Measurements from ENCODE around the gene SRGAP3. TPM values are rescaled to one million over a fixed set of nuclear protein-coding genes. Genes with fewer than 3 reads are reported as not detected.

The SRGAP3 gene
- total RNA-seq, 1 donor from 2014 or later = 7.1 TPM

DNA sequence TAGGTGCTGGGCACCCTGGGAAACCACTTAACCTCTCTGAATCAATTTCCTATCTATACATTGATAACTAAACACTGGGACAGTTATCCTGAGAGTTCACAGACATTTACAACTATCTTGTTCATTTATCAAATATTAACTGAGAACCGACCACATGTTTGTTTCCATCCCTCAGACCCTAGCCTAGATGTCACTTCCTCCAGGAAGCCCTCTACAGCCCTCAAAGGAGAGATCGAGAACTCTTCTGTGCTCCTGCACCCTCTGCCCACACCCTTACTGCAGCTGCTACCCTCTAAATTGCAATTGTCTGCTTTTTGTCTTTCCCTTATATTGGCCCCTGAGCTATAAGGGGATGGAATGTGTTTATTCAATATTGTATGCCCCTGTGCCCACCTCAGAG lies 46.1 kb downstream of the SRGAP3 start:
- intact Hi-C loops (cut with micrococcal nuclease) = no loop called here

DNA sequence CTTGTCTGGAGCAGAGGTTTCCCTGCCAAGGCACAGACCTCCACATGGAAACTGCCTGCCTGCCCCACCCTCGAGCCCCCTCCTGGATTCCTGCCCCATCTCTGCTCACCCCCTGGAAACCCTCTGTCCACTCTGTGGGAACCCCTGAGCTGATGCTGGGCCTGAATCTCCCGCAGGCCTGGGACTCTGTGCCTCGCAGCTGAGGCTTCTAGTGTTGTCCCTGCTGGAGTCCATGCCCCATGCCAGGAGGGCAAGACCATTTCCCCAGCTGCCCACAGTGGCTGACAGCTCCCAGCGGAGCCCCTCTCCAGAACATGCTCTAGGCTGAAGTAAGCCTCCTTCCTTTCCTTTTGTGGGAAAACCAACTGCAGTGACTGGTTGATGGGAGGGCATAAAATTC lies 46.9 kb downstream of the SRGAP3 start:
- intact Hi-C loops (cut with micrococcal nuclease) = no loop called here

DNA sequence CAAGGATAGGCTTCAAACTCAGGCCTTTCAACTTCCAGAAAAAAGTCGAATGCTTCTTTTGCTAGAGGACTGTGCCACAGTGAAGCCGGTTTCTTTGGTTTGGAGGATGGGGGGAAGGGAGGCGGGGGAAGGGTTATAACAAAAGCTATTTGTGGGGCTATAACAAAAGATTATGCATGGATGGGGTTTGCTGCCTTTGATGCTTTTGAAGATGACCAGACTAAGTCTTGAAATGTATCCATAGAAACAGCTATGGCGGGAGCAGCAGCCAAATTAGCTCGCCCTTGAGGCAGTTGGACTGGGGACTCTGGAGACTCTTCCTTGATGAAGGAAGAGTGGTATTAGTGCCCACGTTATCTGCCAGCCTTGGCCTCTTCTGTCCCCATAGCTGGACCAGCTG lies 47.5 kb downstream of the SRGAP3 start:
- intact Hi-C loops (cut with micrococcal nuclease) = no loop called here

DNA sequence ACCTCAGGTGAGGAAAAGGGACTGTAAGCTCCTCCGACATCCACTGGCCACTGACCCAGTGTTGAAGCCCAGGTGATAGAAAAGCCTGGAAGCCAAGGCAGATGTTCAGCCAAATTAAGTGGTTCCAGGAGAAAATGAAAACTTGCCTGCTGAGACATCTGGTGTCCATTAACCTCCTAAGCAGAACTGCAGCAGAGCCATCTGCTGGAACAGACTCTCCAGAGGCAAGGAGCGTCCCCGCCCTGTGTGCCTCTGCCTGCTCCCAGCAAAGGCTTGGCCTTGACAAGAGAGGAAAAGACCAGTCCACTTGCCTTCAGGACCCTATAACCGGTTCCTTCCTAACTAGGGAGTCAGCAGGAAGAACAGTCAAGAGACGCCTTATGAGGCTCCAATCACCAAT lies 48.2 kb downstream of the SRGAP3 start:
- intact Hi-C loops (cut with micrococcal nuclease) = no loop called here

DNA sequence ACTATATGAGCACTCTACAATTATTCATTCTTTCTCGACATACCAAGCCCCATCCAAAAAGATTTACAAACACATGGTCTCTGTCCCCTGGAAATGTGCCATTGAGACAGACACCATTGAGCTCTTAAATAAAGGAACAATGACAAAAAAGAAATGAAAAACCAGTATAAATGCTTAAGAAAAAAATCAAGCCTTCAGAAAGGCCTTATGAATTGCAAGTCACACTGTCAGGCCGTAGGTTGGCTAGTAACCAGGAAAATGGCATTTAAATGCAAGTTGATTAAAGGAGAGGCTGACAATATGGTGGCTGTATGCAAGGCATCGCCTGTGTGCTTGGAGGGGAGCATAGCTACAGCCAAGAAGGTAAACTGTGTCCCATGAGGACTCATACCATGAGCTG lies 49.7 kb downstream of the SRGAP3 start:
- intact Hi-C loops (cut with micrococcal nuclease) = no loop called here

DNA sequence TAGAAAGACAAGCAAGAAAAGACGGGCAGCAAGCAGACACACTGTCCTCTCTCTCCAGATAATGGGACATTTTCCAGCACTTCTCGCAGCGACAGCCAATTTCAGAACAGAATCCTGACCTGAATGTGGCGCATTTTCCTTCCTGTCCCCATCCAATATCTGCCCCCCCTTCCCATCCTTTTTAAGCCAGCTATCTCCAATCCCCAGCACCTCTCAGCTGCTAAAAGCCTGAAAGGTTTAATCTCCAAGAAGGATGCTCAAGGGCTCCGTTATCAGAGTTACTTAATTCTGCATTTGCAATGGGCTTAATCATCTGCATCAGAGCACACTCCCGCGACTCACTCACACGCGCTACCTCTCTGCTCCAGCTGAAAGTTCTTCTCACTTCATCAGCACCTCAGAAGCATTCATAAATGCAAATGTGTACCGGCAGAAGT lies 50.5 kb downstream of the SRGAP3 start:
- intact Hi-C loops (cut with micrococcal nuclease) = no loop called here

DNA sequence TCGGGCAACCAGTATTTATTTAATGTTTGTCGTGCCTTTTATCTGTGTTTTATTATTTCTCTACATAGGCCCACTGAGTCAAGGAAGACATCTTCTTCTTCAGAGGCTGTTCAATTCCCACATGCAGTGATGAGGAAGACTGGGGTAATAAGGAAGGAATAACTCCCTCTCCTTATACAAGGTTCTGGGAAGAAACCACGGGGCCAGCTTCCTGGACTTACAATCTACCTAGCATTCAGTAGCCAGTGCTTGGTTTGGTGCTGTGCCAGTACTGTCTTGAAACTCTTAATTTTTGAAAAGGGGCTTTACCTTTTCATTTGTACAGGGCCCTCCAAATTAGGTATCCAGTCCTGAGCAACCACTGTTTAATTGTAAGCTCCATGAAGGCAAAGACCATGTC lies 51.2 kb downstream of the SRGAP3 start:
- intact Hi-C loops (cut with micrococcal nuclease) = no loop called here

DNA sequence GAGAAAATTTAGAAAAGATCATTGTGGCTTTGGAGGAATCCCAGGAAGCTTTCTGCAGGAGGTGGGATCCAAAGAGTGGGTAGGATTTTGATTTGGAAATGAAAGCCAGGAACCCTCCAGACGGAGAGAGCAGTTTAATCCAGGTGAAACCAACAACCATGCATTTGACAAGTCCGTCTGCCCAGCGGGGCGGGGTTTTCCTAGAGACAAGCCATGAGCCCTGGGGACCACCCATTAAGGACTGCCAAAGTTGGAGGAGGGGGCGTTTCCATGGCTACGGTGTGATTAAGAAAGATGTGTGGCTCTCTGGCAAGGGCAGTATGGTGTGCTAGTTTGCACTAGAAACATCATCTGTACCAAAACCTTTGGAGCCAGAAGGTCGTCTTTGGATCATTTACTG lies 53.4 kb downstream of the SRGAP3 start:
- intact Hi-C loops (cut with micrococcal nuclease) = no loop called here

DNA sequence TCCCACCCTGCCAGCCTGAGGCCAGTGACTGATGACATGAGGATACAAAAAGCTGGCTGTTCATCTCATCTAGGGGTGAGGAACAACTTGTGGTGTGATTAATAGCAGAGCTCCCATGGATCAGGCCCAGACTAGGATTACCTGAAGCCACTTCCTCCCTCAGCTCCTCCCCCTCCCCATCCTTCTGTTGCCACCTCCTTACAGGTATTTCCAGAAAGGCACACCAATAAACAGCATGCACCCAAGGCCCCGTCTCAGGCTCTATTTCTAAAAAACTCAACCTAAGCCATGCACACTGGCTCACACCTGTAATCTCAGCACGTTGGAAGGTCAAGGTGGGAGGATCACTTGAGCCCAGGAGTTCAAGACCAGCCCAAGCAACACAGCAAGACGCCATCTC lies 54.1 kb downstream of the SRGAP3 start:
- intact Hi-C loops (cut with micrococcal nuclease) = no loop called here

DNA sequence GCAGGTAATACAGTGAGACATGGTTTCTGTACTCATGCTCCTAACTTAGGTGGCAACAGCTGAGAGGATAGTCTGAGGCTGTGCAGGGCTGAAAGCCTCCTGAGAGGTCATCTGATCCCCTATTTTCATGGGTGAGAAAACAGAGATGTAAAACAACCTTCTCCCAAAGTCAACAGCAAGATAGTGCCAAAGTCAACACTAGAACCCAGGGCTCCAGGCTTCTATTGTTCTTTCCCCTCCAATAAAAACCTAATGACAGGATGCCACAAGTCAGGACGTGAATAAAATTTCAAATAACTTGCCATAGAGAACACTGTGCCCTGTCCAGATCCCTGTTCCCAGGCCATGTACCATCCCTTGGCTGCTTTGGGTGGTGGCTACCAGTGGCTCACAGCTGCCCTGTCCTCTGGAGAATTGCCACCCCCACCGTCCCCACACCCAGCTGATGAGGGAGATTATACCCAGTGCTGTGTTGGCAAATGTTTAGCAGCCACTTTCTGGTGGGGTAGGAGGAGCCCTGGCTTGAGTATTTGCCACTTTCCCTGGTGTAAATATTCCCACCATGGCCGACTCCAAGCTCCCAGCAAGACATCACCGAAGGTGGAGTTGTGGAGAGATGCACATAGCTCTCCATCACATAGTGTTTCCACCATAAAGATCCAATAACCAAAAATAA lies 54.8 kb downstream of the SRGAP3 start:
- intact Hi-C loops (cut with micrococcal nuclease) = no loop called here

DNA sequence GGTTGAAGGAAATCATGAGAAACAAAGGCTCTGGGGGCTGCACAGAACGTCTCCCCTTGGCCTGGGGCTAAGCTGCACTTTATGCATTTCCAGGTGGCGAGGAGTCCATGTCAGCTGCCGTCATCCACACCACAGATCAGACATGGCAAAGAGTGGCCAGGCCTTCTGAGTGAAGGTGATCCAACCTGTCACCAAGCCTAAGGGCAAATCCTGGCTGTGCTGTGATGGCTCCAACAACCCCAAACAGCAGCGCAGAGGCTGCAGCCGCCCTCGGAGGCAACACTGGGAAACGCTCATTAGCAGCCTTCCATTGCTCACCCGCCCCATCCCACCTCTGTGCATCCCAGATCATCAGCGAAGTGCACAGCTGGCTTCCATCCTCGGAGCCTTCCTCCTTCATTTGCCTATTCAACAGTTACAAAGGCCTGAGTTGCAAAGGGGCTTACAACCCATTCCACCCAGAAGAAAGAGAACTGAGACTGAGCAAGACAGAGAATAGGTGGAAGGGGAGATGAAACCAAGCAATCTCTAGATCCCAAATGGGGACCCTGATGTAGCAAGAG lies 55.7 kb downstream of the SRGAP3 start:
- intact Hi-C loops (cut with micrococcal nuclease) = no loop called here

DNA sequence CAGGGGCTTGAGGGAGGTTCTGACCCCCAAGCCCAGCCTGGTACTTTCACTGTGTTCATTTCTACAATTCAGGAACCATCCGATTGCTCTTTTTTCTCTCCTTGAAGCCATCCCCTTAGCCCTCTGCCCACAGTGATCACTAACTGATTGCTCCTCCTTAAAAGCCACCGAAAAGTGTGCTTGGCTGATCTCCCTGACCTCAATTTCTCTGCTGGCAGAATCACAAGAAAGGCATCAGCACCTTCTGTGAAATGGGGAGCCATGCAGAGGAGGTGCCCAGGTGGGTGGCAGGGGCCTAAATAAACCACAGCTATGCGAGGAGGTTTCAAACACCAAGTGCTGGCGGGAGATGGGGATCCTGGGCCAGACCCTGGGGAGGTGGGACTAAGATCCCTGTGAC lies 56.2 kb downstream of the SRGAP3 start:
- intact Hi-C loops (cut with micrococcal nuclease) = no loop called here

DNA sequence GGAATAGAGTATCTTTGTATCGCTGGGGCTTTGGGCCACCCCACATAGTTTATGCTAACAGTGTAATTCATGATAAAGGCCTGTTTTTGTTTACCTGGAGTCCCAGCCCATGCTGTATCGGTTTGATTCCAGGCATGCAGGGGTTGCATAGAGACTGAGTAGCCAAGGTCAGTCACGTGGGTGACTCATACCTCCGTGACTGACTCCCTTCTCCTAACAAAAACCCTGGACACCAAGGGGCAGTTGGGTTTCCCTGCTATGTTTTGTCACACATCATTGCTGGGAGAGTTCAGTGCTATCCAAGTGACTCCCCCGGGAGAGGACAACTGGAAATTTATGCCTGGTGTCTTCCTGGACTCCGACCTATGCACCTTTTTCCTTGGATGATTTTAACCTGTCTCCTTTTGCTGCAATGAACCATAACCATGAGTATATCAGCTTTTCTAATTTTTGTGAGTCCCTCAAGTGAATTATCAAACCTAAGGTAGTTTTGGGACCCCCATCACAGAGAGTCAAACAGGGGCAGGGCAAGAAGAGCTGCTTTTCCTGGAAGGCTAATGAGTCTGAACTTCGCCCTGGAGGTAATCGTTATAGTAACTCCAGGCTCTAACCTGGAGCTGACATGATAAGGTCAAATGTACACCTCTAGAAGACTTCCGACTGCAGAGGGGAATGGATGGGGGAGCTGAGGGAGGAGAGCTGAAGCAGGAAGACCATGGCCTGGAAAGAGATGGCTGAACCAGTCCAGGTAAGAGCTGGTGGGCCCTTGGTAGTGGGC lies 57.0 kb downstream of the SRGAP3 start:
- intact Hi-C loops (cut with micrococcal nuclease) = no loop called here

DNA sequence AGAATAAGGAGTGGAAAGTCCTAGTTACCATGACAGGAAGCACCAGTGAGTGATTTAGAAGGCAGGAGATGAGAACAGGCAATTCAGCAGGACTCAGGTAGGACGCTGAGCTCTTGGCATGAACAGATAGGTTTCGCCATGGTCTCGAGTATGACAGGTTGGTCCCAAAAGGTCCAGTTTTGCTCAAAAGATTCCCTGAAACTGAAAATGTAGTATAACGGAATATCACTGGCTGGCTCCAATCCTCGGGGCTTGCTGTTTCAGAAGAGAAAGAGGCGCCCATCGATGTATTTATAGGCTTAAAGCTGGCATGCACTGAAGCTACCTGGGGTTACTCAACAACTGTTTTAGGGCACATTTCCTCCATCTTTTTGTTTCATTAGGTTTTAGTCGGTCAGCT lies 59.2 kb downstream of the SRGAP3 start:
- intact Hi-C loops (cut with micrococcal nuclease) = no loop called here

DNA sequence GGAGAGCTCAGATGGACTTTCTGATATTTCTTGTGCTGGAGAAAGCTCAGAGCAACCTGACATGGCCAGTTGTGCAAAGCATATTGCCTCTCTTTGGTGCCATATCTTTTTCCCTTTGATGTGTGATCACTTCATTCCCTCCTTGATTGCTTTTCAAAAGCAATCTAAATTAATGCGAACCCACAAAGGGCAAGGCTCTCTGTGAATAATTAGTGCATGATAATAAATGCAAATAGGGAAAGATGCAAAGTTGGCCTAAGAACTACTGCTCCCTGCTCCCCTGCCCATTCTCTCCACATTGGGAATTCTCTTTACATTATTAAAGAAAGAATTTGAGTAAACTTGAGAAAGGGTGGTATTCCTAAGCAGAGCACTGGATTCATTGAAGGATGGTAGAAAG lies 60.9 kb downstream of the SRGAP3 start:
- intact Hi-C loops (cut with micrococcal nuclease) = no loop called here

DNA sequence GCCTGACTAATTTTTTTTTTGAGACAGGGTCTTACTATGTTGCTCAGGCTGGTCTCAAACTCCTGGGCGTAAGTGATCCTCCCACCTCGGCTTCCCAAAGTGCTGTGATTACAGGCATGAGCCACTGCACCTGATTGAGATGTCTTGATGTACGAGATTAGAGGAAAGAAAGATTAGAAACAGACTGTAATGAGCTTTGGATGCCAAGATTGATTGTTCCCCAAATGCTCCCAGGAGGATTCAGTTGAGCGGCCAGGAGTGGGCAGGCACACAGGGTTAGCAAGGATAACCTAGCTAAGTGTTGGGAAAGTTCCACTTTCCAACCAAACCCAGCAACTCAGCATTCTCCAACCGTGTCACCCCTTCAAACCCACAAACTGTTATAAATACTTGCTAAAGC lies 63.7 kb downstream of the SRGAP3 start:
- intact Hi-C loops (cut with micrococcal nuclease) = no loop called here

DNA sequence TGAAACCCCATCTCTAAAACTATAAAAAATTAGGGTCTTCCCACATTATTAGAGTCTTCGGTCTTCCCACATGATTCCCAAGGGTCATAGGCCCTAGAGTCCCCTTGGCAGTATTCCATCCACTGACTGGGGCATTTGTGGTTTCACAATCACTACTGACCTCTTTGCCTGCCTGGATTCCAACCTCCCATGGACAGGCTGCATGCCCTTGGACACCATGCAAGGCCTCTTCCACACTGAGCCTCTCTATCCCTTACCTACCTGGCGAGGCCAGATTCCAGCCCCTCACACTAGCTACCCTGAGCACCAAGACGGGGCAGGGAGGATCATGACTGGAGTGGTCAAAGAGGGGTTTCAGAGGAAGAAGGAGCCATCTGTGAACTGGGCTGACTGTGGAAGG lies 64.4 kb downstream of the SRGAP3 start:
- intact Hi-C loops (cut with micrococcal nuclease) = no loop called here

DNA sequence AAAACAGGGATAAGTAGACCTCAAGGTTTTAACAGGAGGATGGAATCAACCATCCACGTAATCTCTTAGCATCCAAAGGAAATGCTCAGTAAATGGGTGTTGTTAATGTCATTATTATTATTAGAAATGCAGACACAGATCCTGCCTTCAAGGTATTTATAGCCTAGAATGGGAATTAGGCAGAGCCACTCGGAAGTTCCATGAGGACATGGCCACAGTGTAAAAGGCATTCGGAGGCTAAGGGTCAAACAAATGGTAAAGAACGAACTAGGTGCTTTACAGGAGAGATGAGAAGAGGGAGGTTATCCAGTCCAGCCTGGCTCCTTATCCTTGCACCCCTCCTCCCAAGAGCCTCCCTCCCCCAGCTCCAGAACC lies 65.0 kb downstream of the SRGAP3 start:
- intact Hi-C loops (cut with micrococcal nuclease) = no loop called here

DNA sequence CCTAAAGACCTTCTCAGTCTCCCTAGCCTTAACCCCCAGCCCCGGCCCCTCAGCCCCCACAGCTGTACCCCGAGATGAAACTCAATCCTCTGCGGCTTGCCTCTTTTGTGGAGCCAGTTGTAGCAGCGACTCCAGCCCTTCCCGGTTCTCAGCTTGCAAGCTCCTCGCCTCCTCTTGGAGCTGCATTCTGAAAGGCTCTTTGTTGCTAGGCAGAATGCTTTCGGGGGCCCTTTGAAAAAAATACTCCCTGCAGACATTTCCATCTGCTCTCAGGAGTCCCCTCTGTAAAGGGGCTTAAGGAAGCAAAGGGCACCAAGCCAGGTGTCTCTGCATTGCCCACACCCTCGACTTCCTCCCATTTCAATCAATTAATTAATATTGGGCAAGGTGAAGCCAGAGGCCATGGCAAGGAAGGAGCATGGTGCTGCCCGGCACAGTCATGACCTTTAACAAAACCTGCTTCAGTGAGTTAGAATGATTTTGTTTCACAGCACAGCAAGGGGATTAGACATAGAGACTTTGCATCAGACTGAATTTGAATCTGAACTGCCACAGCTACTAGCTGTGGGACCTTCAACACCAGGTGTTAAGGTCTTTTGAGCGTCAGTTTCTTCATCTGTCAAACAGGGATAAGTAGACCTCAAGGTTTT lies 65.5 kb downstream of the SRGAP3 start:
- intact Hi-C loops (cut with micrococcal nuclease) = no loop called here

DNA sequence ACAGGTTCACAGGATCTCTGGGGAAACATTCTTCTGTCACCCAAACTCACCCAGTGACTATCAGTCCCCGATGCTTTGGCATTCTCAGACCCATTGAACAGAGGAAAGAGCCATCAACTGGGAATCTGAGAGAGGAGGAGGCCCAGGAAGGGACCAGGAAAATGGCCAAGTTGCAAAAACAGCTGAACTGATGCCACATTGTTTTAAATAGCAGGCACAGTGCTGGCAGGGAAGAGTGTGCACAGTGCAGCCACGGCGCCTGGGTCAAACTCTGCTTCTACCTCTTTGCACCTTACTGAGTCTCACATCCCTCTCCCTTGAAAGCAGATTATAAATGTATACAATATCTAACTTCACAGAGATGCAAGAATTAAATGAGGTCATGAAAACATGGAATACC lies 66.4 kb downstream of the SRGAP3 start:
- intact Hi-C loops (cut with micrococcal nuclease) = no loop called here

DNA sequence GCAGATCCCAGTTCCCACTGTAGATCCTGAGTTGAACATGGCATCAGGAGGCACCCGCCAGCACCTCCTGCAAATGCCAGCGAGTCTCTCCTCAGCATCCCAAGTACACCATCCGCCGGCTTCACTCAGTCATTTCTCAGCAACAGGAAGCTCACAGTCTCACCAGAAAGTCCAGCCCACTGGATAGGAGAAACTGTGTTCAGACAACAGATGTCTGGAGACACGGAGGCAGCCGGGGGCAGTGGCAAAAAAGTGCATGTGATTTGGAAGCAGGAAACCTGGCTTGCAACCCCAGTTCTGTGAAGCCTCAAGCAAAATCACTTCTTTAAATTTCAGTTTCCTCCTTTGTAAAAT lies 68.7 kb downstream of the SRGAP3 start:
- intact Hi-C loops (cut with micrococcal nuclease) = loop anchor here (1.0 kb wide), 1 partner anchor 12 kb away; no protein-coding TSS in a partner anchor
